Stomach (tissue), 9 donors: ENCODE measurements around the gene CLUH. TPM values are rescaled to one million over a fixed set of nuclear protein-coding genes. Genes with fewer than 3 reads are reported as not detected.
A peak's percentile ranks its signal among the peaks of the same experiment; 100 is the strongest.

Experiments used
- DNase-seq, 2 donors: peaks; one replicate each; pipeline versions ENCODE4 v3.0.0 to v3.0.0-alpha.2; 2013 to 2019
- H3K27ac ChIP-seq, 5 donors: fragments of 200-600 bp in 4 of 5; sonication (generic) in 4 of 5; one replicate each; pipeline ENCODE4 v1.5.1; 2013 to 2019; ENCODE audit warnings: mild to moderate bottlenecking in 1 of 5, moderate library complexity in 1 of 5
- H3K27me3 ChIP-seq, 3 donors: fragments of 200-600 bp; sonication (generic); one replicate each; pipeline ENCODE4 v1.5.1; 2017 to 2019; ENCODE audit warnings: mixed run types in 1 of 3
- H3K36me3 ChIP-seq, 4 donors: fragments of 200-600 bp; sonication (generic); 1 replicate in 3 of 4; 2 replicates in 1 of 4; pipeline ENCODE4 v1.5.1; 2016 to 2019
- H3K4me1 ChIP-seq, 4 donors: fragments of 200-600 bp; sonication (generic); one replicate each; pipeline ENCODE4 v1.5.1; 2016 to 2019
- H3K4me3 ChIP-seq, 4 donors: fragments of 200-600 bp; sonication (generic) in 3 of 4; one replicate each; pipeline ENCODE4 v1.5.1; 2016 to 2019; ENCODE audit warnings: mild to moderate bottlenecking in 1 of 4
- H3K9me3 ChIP-seq, 4 donors: fragments of 200-600 bp; sonication (generic); one replicate each; pipeline ENCODE4 v1.5.1; 2016 to 2019
- EP300 ChIP-seq: sonication (generic); formaldehyde crosslinking; IDR thresholded peaks from one replicate; pipeline ENCODE4 v1.6.1; 2017; ENCODE audit warnings: antibody characterized with exemption
- POLR2A ChIP-seq, 4 donors: fragments of 450-650 bp; IDR thresholded peaks; one replicate each; pipeline ENCODE4 v1.6.1; 2016; ENCODE audit warnings: antibody characterized with exemption in 4 of 4, control low read depth in 2 of 4, mild to moderate bottlenecking in 1 of 4, moderate library complexity in 1 of 4
- POLR2AphosphoS5 ChIP-seq, 3 donors: sonication (generic); formaldehyde crosslinking; IDR thresholded peaks; one replicate each; pipeline ENCODE4 v1.6.1; 2016; ENCODE audit warnings: antibody characterized with exemption in 3 of 3
- WGBS, 5 donors: extraction: QIAGEN DNeasy Blood & Tissue Kit in 3 of 5; methylation state at CpG; one replicate each; pipeline versions ENCODE4 v1.1.5 to v1.1.7; 2013 to 2018; 5-methylcytosine and 5-hydroxymethylcytosine counted together
- intact Hi-C: fragments of 100-400 bp; cut with DNase I; formaldehyde crosslinking; loops from one replicate; pipeline ENCODE4 v1.15.1; 2023; ENCODE audit warnings: low total_unique reads
- polyA plus RNA-seq, 3 donors: library from polyadenylated mRNA; stranded (reverse); fragments of 200-250 nt; gene quantifications; one replicate each; pipeline ENCODE4 v1.2.3, GENCODE V29; 2013
- total RNA-seq, 5 donors: library from RNA; depleted of rRNA; stranded (reverse); fragments of >200 nt; gene quantifications; one replicate each; pipeline versions ENCODE4 v1.1.0 to v1.2.3, GENCODE V29; 2014 to 2016
- TF ChIP-seq, protein P1 (sequence below), 7 experiments: fragments of 450-650 bp in 4 of 7; fragments of 200-600 bp in 3 of 7; sonication (generic) in 3 of 7; IDR thresholded peaks; one replicate each; pipeline ENCODE4 v1.5.1; 2016 to 2019; ENCODE audit warnings: antibody characterized with exemption in 7 of 7, control low read depth in 2 of 7, mild to moderate bottlenecking in 1 of 7
- donor health status: healthy with polysubstance abuse.
- donor health status: Bipolar disorder and iron deficiency.
- donor health status: healthy.

The CLUH gene
- total and polyA plus RNA-seq, 8 donors: 17.6 to 417 (median 45.6) TPM

DNA sequence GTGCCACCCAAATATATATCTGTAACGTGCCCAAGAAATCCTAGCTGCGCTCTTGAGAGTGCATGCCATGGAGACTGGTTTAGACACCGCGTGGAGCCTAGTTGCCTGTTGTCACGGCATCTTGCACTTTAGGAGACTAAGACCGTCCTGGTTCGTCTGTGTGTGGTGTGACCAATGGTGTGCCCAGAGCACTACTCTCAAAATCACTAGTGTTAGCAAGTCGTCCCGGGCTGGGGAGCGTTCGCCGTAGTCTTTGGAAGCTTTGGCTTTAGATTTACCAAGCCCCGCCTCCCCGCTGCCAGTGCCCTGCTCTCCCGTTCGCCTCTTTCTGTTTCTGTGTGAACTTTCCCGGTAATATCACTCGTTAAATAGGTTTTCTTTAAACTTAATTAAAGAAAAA lies 27.0 kb downstream of the CLUH start:
- no peak for DNase-seq
- peaks cover 20 to 63% (median 48%) of the 10 kb centered on the region in 4 donors for H3K4me1 ChIP-seq
- TF ChIP-seq POLR2AphosphoS5 (IDR thresholded peaks at IDR 0.05) (no peak), EP300 (no peak), POLR2A (IDR thresholded peaks at IDR 0.05) (no peak)
- TF ChIP-seq, protein P1, sequence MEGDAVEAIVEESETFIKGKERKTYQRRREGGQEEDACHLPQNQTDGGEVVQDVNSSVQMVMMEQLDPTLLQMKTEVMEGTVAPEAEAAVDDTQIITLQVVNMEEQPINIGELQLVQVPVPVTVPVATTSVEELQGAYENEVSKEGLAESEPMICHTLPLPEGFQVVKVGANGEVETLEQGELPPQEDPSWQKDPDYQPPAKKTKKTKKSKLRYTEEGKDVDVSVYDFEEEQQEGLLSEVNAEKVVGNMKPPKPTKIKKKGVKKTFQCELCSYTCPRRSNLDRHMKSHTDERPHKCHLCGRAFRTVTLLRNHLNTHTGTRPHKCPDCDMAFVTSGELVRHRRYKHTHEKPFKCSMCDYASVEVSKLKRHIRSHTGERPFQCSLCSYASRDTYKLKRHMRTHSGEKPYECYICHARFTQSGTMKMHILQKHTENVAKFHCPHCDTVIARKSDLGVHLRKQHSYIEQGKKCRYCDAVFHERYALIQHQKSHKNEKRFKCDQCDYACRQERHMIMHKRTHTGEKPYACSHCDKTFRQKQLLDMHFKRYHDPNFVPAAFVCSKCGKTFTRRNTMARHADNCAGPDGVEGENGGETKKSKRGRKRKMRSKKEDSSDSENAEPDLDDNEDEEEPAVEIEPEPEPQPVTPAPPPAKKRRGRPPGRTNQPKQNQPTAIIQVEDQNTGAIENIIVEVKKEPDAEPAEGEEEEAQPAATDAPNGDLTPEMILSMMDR (IDR thresholded peaks at IDR 0.05): no peak
- intact Hi-C loops: no loop called here
- no peaks in the 10 kb centered on the region for H3K9me3 ChIP-seq
- no peak overlapping the region for H3K27ac ChIP-seq
- H3K36me3 ChIP-seq: peaks cover 22 to 59% (median 44%) of the 10 kb centered on the region in 4 donors
- 91 to 95% (median 94%) methylated on average over 18 of the region's 18 CpGs for WGBS, 5 donors
- no peak overlapping the region for H3K4me3 ChIP-seq
- no peaks in the 10 kb centered on the region for H3K27me3 ChIP-seq

DNA sequence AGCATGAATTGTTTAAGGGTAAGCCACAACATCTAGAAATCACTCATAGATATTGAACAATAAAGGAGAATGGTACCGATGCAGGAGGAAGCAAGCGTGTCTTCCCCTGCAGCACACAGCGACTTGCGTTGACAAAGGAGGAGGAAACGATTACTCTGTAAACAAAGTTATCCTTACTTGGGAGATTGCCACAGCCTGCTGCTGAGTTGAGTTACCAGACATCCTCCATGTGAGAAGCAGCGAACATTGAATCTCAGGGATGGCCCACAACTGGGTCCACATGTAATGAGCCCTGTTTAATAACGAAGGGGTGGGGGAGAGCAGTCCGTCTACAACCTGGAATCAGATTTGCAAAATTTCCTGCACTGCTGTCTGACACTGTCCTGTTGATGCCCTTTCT lies 27.7 kb downstream of the CLUH start:
- no peaks in the 10 kb centered on the region for H3K27me3 ChIP-seq
- intact Hi-C loops: no loop called here
- no peaks in the 10 kb centered on the region for H3K9me3 ChIP-seq
- H3K4me1 ChIP-seq: peaks cover 16 to 57% (median 44%) of the 10 kb centered on the region in 4 donors
- no peak overlapping the region for H3K27ac ChIP-seq
- DNase-seq: peak in 1 of 2 donors; percentile 71
- 20 to 34% (median 23%) methylated on average over 8 of the region's 8 CpGs for WGBS, 5 donors
- peaks cover 22 to 59% (median 47%) of the 10 kb centered on the region in 4 donors for H3K36me3 ChIP-seq
- TF ChIP-seq EP300: no peak
- TF ChIP-seq, protein P1 (IDR thresholded peaks at IDR 0.05): no peak
- no peak for TF ChIP-seq POLR2A (IDR thresholded peaks at IDR 0.05)
- TF ChIP-seq POLR2AphosphoS5 (IDR thresholded peaks at IDR 0.05): peak; percentile 26 to 82 (median 49)
- no peak overlapping the region for H3K4me3 ChIP-seq

DNA sequence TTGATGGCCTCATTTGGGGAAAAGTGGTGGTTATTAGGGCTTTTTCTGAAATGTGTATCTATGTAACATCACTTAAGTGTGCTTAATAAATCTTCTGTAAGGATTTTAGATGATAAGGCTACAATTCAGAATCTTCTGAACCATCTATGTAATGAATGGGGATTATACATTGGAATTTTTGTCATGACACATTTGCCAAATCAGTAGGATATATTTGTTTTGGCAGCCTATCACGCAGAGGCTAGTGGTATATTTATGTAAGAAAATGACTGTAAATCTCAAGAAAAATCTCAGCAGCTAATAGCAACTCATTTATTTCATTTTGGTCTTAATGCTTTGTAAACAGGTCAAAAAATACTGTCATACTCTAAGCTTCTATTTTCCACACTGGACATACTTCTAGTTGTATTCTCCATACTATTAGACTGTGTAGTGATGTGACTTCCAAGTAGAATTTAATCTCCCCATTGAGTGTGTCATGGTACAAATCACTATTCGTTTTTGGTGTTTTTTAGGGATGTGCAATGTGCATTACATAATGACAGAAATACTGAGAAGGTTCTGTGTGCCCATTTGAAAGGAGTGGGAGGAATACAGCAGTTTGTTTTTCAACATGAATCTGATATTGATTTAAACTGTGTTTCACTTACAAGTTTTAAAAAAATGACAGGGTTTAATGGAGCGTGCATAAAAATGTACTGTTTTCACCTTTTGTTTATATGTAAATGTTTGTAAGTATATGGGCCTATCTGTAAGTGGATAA lies 29.2 kb downstream of the CLUH start:
- H3K27me3 ChIP-seq: no peaks in the 10 kb centered on the region
- H3K4me3 ChIP-seq: no peak overlapping the region
- H3K36me3 ChIP-seq: peaks cover 38 to 75% (median 62%) of the 10 kb centered on the region in 4 donors
- intact Hi-C loops: no loop called here
- no peak for TF ChIP-seq POLR2A (IDR thresholded peaks at IDR 0.05)
- no peak for TF ChIP-seq EP300
- no peak for TF ChIP-seq POLR2AphosphoS5 (IDR thresholded peaks at IDR 0.05)
- TF ChIP-seq, protein P1 (IDR thresholded peaks at IDR 0.05): no peak
- no peaks in the 10 kb centered on the region for H3K9me3 ChIP-seq
- no peak overlapping the region for H3K27ac ChIP-seq
- peaks cover 13 to 41% (median 29%) of the 10 kb centered on the region in 4 donors for H3K4me1 ChIP-seq
- DNase-seq: no peak
- whole genome bisulfite sequencing, 5 donors: 47 to 62% (median 55%) methylated on average over 3 of the region's 3 CpGs

DNA sequence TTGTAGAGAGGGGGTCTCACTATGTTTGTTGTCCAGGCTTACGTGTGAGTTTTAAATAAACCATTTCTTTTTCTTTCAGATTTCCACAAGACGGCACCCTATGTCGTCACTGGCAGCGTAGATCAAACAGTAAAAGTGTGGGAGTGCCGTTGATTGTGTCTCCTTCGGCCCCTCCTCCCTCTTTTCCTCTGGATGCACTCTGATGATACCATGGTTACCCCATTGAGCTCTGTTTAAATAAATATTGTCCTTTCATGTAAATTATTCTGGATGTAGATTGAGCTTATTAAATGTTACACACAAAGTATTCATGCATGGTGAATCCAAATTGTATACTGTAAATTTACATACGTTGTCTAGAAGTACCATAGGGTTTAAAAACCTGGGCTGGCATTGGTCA lies 29.9 kb downstream of the CLUH start:
- no peak overlapping the region for H3K27ac ChIP-seq
- no peaks in the 10 kb centered on the region for H3K9me3 ChIP-seq
- intact Hi-C loops: no loop called here
- TF ChIP-seq POLR2AphosphoS5 (IDR thresholded peaks at IDR 0.05): no peak
- no peak for TF ChIP-seq EP300
- TF ChIP-seq, protein P1 (IDR thresholded peaks at IDR 0.05): no peak
- TF ChIP-seq POLR2A (IDR thresholded peaks at IDR 0.05): no peak
- H3K4me1 ChIP-seq: peaks cover 12 to 34% (median 22%) of the 10 kb centered on the region in 4 donors
- peaks cover 42 to 82% (median 69%) of the 10 kb centered on the region in 4 donors for H3K36me3 ChIP-seq
- H3K4me3 ChIP-seq: no peak overlapping the region
- H3K27me3 ChIP-seq: no peaks in the 10 kb centered on the region
- 76 to 86% (median 80%) methylated on average over 7 of the region's 7 CpGs for WGBS, 5 donors
- no peak for DNase-seq
